ENCODE measurements around the gene TRAF2. TPM values are rescaled to one million over a fixed set of nuclear protein-coding genes. Genes with fewer than 3 reads are reported as not detected.
"Not testable (repeated sequence)": the region's sequence is repeated elsewhere in the genome, so short reads cannot be mapped to it uniquely, and the experiment has no call there.

TRAF2 gene
- total RNA-seq, 1 experiment from 2014 or later = 29.2 TPM

GRCh38 chr9:136881691-136882108 lies 4.6 kb upstream of the TRAF2 start:
- Histone ChIP-seq H3K9me3 (ENCODE audit: low read depth, low read length, poor library complexity, severe bottlenecking) (no peaks in the 10 kb centered on the region), H3K27ac (ENCODE audit: low read depth, low read length, poor library complexity, severe bottlenecking) (no peak overlapping the region), H3K27me3 (replicated peaks; ENCODE audit: insufficient read depth, low read depth, low read length, poor library complexity) (no peaks in the 10 kb centered on the region), H3K36me3 (ENCODE audit: insufficient read depth, low read length, poor library complexity, severe bottlenecking) (no peaks in the 10 kb centered on the region), H3K4me1 (ENCODE audit: insufficient read depth, low read length, poor library complexity, severe bottlenecking) (no peaks in the 10 kb centered on the region), H3K4me3 (ENCODE audit: low read depth, low read length, poor library complexity, severe bottlenecking) (no peak overlapping the region)
- BruUV-seq (replicated peaks) = no TSS peak
- TF ChIP-seq CTCF (conservative IDR thresholded peaks at IDR 0.05; ENCODE audit: low read depth, low read length) = no peak
- no peak for TF ChIP-seq EZH2 (IDR thresholded peaks at IDR 0.05; ENCODE audit: borderline replicate concordance, low read depth, low read length, poor library complexity, severe bottlenecking)
- DNase-seq (ENCODE audit: low spot score) = no peak
- CTCF ChIA-PET = no interaction called here
- intact Hi-C loops (cut with micrococcal nuclease; ENCODE audit: unreplicated experiment) = no loop called here
- POLR2A ChIA-PET (ENCODE audit: low non-redundant PET) = interaction anchor here (0.6 kb wide), 1 partner anchor 519 kb away, joined by 3 read pairs; no protein-coding TSS in a partner anchor

GRCh38 chr9:136882109-136882946 lies 4.0 kb upstream of the TRAF2 start:
- intact Hi-C loops (cut with micrococcal nuclease; ENCODE audit: unreplicated experiment) = no loop called here
- CTCF ChIA-PET = interaction anchor here (0.5 kb wide), 1 partner anchor 541 kb away, joined by 4 read pairs; the partner anchor contains the start of genes EXD3 and NOXA1
- H3K4me3 ChIP-seq (ENCODE audit: low read depth, low read length, poor library complexity, severe bottlenecking) = no peak overlapping the region
- no peaks in the 10 kb centered on the region for H3K27me3 ChIP-seq (replicated peaks; ENCODE audit: insufficient read depth, low read depth, low read length, poor library complexity)
- no TSS peak for BruUV-seq (replicated peaks)
- no peaks in the 10 kb centered on the region for H3K9me3 ChIP-seq (ENCODE audit: low read depth, low read length, poor library complexity, severe bottlenecking)
- H3K27ac ChIP-seq (ENCODE audit: low read depth, low read length, poor library complexity, severe bottlenecking) = no peak overlapping the region
- TF ChIP-seq EZH2 (IDR thresholded peaks at IDR 0.05; ENCODE audit: borderline replicate concordance, low read depth, low read length, poor library complexity, severe bottlenecking) (no peak), CTCF (conservative IDR thresholded peaks at IDR 0.05; ENCODE audit: low read depth, low read length) (no peak)
- no peak for DNase-seq (ENCODE audit: low spot score)
- H3K4me1 ChIP-seq (ENCODE audit: insufficient read depth, low read length, poor library complexity, severe bottlenecking) = no peaks in the 10 kb centered on the region
- H3K36me3 ChIP-seq (ENCODE audit: insufficient read depth, low read length, poor library complexity, severe bottlenecking) = no peaks in the 10 kb centered on the region
- POLR2A ChIA-PET (ENCODE audit: low non-redundant PET) = interaction anchor here (0.6 kb wide), 1 partner anchor 519 kb away, joined by 3 read pairs; no protein-coding TSS in a partner anchor

- DNase-seq (ENCODE audit: low spot score); H3K27ac ChIP-seq (ENCODE audit: low read depth, low read length, poor library complexity, severe bottlenecking); CTCF ChIA-PET: not testable (repeated sequence)
These were observed 3.4 kb upstream of the TRAF2 start for GRCh38 chr9:136882947-136883283.

GRCh38 chr9:136883670-136884069 lies 2.6 kb upstream of the TRAF2 start:
- CTCF ChIA-PET; DNase-seq (ENCODE audit: low spot score): not testable (repeated sequence)

More at GRCh38 chr9:136882947-136883283, 3.4 kb upstream of the TRAF2 start:
- H3K27me3 ChIP-seq (replicated peaks; ENCODE audit: insufficient read depth, low read depth, low read length, poor library complexity); H3K36me3 ChIP-seq (ENCODE audit: insufficient read depth, low read length, poor library complexity, severe bottlenecking); H3K4me1 ChIP-seq (ENCODE audit: insufficient read depth, low read length, poor library complexity, severe bottlenecking); BruUV-seq (replicated peaks); intact Hi-C loops (cut with micrococcal nuclease; ENCODE audit: unreplicated experiment); H3K9me3 ChIP-seq (ENCODE audit: low read depth, low read length, poor library complexity, severe bottlenecking); H3K4me3 ChIP-seq (ENCODE audit: low read depth, low read length, poor library complexity, severe bottlenecking): not testable (repeated sequence)
- POLR2A ChIA-PET (ENCODE audit: low non-redundant PET) = interaction anchor here (0.7 kb wide), 1 partner anchor 747 kb away, joined by 3 read pairs; no protein-coding TSS in a partner anchor

More at GRCh38 chr9:136883670-136884069, 2.6 kb upstream of the TRAF2 start:
- H3K4me3 ChIP-seq (ENCODE audit: low read depth, low read length, poor library complexity, severe bottlenecking); BruUV-seq (replicated peaks); intact Hi-C loops (cut with micrococcal nuclease; ENCODE audit: unreplicated experiment); H3K27ac ChIP-seq (ENCODE audit: low read depth, low read length, poor library complexity, severe bottlenecking); H3K27me3 ChIP-seq (replicated peaks; ENCODE audit: insufficient read depth, low read depth, low read length, poor library complexity); H3K9me3 ChIP-seq (ENCODE audit: low read depth, low read length, poor library complexity, severe bottlenecking); H3K36me3 ChIP-seq (ENCODE audit: insufficient read depth, low read length, poor library complexity, severe bottlenecking); H3K4me1 ChIP-seq (ENCODE audit: insufficient read depth, low read length, poor library complexity, severe bottlenecking): not testable (repeated sequence)
- POLR2A ChIA-PET (ENCODE audit: low non-redundant PET) = interaction anchor here (0.7 kb wide), 1 partner anchor 746 kb away, joined by 3 read pairs; no protein-coding TSS in a partner anchor
